ENCODE data around the gene G6PC1. TPM values are rescaled to one million over a fixed set of nuclear protein-coding genes. Genes with fewer than 3 reads are reported as not detected.

The G6PC1 gene
- total RNA-seq, 1 donor from 2014 or later = not detected

DNA sequence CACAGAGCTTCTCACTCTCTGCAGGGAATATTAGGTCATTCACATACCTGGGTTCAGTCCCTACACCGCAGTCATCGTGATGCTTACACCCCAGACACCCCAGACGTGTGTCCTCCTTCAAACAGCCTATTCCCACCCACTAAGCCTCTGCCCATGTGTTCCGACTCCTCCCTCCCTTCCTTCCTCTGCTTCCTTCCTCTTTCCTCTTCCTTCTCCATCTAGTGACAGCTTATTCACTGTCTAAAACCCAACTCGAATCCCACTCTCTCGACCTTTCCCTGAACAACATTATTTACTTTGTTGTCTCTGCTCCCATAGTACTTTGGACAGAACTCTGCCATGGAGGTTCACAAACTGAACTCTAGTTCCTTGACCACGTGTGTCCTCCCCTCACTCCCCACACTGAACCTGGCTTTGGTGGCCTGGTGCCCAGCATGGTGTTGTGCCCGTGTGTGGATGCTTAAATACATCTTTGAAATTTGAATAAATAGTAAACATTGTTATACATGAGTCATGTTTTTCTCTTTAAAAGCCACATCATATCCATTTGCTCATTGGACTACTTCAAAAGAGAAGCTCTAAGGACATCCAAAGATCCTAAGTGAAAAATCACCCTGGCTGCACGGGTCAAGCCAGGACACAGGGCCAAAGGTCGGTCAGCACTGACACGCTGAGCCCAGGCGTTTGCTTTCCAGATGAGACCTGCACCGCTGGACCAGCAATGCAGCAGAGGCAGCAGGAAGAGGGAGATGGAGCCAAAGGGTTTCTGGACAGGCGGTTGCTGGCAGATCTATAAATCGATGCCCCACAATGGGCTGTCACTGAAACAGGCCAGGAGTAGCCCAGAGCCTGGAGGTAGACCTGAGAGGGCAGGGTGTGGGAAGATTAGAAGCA, 14.1 kb upstream of the G6PC1 start:
- no peak overlapping the region for H3K27ac ChIP-seq
- peaks cover 13% of the 10 kb centered on the region for H3K4me1 ChIP-seq
- H3K4me3 ChIP-seq = no peak overlapping the region
- no peaks in the 10 kb centered on the region for H3K36me3 ChIP-seq
- ATAC-seq (peak; percentile 79), DNase-seq (no peak)
- H3K9me3 ChIP-seq = no peaks in the 10 kb centered on the region
- no peaks in the 10 kb centered on the region for H3K27me3 ChIP-seq
- TF ChIP-seq, protein P1, sequence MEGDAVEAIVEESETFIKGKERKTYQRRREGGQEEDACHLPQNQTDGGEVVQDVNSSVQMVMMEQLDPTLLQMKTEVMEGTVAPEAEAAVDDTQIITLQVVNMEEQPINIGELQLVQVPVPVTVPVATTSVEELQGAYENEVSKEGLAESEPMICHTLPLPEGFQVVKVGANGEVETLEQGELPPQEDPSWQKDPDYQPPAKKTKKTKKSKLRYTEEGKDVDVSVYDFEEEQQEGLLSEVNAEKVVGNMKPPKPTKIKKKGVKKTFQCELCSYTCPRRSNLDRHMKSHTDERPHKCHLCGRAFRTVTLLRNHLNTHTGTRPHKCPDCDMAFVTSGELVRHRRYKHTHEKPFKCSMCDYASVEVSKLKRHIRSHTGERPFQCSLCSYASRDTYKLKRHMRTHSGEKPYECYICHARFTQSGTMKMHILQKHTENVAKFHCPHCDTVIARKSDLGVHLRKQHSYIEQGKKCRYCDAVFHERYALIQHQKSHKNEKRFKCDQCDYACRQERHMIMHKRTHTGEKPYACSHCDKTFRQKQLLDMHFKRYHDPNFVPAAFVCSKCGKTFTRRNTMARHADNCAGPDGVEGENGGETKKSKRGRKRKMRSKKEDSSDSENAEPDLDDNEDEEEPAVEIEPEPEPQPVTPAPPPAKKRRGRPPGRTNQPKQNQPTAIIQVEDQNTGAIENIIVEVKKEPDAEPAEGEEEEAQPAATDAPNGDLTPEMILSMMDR (IDR thresholded peaks at IDR 0.05) = no peak
- intact Hi-C loops (cut with DNase I) = no loop called here

DNA sequence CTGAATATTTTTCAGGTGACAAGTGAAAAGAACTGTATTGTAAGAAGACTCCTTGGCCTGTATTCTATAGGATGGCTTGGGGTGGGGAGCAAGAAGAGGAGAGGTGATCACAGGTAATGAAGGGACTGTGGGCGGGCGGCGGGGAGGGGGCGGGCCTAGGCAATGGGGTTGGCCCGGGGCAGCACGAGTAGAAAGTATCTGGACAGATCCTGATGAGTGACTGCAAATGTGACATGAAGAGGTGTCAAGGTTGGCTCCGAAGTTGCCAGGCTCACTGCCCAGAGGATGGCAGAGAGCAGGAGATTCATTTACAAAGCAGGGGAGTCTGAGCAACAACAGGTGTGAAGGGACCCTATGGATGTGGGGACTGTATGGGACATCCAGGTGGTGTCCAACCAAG, 10.8 kb upstream of the G6PC1 start:
- no peak for ATAC-seq
- intact Hi-C loops (cut with DNase I) = no loop called here
- no peak for DNase-seq
- Histone ChIP-seq H3K4me3 (no peak overlapping the region), H3K9me3 (no peaks in the 10 kb centered on the region), H3K36me3 (no peaks in the 10 kb centered on the region), H3K27ac (no peak overlapping the region), H3K27me3 (no peaks in the 10 kb centered on the region), H3K4me1 (peaks cover 44% of the 10 kb centered on the region)
- TF ChIP-seq, protein P1 (IDR thresholded peaks at IDR 0.05) = no peak

DNA sequence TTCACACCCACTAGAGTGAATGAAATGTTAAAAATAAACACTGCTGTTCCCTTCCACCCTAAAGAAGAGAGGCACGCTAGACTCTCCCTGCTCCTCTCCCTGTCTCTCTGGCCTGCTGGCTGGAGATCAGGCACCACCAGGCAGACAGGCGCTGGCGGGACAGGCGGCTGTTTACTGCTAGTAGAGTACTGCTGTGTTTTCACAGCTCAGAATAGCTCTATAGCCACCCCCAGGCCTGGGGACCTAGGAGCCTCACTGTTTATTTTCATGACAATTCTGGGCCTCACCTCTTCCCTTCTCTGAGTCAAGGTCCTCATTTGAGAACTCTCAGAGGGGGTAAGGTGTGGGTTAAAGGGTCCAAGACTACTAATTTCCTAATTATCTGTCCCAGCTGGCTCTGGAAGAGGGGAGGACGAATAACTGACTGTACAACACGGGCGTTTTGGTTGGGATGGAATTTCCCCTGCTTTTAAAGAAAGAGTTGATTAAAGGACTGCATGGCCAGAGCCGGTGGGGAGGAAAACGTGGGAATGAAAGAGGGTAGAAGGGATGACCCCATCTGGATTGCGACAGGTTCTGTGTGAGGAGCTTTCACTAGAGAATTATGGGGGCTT, 9.0 kb upstream of the G6PC1 start:
- no peaks in the 10 kb centered on the region for H3K9me3 ChIP-seq
- peak; percentile 55 for ATAC-seq
- H3K36me3 ChIP-seq = no peaks in the 10 kb centered on the region
- H3K4me3 ChIP-seq = no peak overlapping the region
- intact Hi-C loops (cut with DNase I) = no loop called here
- H3K4me1 ChIP-seq = peaks cover 49% of the 10 kb centered on the region
- no peak for DNase-seq
- peak overlapping the region; percentile 66 for H3K27ac ChIP-seq
- TF ChIP-seq, protein P1 (IDR thresholded peaks at IDR 0.05) = no peak
- H3K27me3 ChIP-seq = no peaks in the 10 kb centered on the region

DNA sequence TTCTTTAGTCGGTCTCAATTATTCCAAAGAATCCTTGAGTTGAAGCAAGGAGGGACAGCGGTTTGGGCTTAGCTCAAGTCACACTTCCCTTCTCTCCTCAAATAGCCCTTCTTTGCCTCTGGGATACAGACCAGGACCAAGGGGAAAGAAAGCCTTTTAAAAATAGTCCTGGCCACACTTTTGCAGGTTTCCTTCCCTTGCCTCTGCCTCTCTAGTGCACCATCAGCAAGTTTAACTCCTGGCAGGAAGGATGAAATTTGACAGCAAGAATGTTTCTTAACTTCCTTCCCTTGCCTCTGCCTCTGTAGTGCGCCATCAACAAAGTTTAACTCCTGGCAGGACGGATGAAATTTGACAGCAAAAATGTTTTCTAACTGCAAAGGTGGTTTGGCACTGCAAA, 7.2 kb upstream of the G6PC1 start:
- no peaks in the 10 kb centered on the region for H3K36me3 ChIP-seq
- peaks cover 46% of the 10 kb centered on the region for H3K4me1 ChIP-seq
- H3K4me3 ChIP-seq = no peak overlapping the region
- H3K27me3 ChIP-seq = no peaks in the 10 kb centered on the region
- TF ChIP-seq, protein P1 (IDR thresholded peaks at IDR 0.05) = no peak
- intact Hi-C loops (cut with DNase I) = no loop called here
- H3K9me3 ChIP-seq = no peaks in the 10 kb centered on the region
- ATAC-seq = no peak
- no peak for DNase-seq
- peak overlapping the region; percentile 49 for H3K27ac ChIP-seq

DNA sequence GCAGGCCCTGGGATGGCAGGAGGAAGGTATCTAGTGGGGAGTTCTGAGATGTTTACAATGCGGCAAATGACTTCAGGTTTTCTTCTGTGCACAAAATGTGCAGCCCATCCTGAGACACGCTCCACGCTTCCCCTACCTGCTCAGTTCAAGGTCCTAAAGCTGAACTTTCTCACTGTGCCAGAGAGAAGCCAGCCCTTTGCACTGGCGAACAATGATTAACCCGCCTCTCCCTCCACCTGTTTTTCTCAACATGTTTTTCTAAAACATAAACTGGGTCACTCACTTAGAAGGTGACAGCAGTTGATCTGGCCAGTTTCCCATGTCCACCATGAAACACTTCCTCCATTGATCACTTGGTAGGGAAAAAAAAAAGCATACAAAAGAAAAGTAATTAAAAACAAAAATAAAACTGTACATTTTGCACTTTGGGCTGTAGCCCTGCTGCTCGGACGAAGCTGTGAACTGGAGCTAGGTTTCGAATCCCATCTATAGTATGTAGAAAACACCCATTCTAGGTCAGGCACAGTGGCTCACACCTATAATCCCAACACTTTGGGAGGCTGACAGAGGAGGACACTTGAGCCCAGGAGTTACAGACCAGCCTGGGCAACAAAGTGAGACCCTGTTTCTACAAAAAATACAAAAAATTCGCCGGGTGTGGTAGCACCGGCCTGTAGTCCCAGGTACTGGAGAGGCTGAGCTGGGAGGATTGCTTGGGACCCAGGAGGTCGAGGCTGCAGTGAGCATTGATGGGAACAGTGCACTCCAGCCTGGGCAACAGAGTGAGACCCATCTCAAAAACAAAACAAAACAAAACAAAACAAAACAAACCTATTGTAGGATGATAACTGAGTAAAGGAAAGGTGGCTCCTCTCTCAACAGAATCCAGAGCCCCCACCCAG, 6.1 kb upstream of the G6PC1 start:
- TF ChIP-seq, protein P1 (IDR thresholded peaks at IDR 0.05) = no peak
- DNase-seq (no peak), ATAC-seq (peak; percentile 42)
- Histone ChIP-seq H3K4me1 (peaks cover 46% of the 10 kb centered on the region), H3K36me3 (no peaks in the 10 kb centered on the region), H3K9me3 (no peaks in the 10 kb centered on the region), H3K27me3 (no peaks in the 10 kb centered on the region), H3K4me3 (no peak overlapping the region), H3K27ac (peak overlapping the region; percentile 19)
- intact Hi-C loops (cut with DNase I) = no loop called here

Measured in upper lobe of right lung (tissue), 1 donor.